Nucleus accumbens (tissue), 56 donors: ENCODE data around the gene ZBTB5.
"Not testable (repeated sequence)": the region's sequence is repeated elsewhere in the genome, so short reads cannot be mapped to it uniquely, and the experiment has no call there.

Experiments
- DNase-seq, 56 donors: peaks; one replicate each; lab custom pipeline; 2025; lab: John Stamatoyannopoulos, UW

The ZBTB5 gene

DNA sequence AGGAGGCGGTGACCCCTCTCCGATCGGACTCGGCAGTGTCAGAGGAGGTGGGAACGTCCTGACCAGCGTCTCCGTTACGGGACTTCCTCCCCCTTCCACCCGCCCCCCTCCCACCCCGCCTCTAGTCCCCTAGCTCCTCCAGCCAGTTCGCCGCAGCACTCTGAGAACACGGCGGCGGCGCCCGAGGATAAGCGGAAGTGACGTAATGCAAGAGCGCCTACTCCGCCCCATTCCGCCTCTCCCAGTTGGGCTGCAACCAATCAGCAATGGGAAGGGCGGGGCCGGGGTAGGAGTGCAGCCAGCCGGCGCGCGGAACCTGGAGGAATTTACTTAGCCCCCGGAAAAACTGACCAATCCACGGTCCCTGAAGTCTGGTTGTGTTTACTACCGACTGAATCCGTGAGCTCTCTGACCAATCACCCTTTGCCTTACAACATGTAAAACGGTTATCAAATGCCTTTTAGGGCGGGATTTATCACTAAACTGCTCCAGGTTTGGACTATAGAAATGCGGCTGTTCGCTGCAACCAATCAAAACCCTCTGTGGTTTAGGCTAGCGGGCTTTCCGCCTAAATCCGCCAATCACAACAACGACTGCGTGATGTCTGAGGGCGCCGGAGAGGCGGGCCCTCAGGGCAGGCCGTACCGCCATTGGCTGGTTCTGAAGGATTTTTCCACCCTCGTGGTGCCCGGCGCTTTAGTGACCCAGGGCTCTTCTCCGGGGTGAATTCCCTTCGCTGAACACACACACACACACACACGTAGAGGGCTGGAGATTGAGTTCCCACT is at the start of gene ZBTB5:
ZBTB5 (minus strand) TSS at position 202 of the 788 bp plus-strand sequence. CDS start 22,899 bp downstream, outside the sequence.
- DNase-seq, result peak; percentile 89 to 100 (median 99)

DNA sequence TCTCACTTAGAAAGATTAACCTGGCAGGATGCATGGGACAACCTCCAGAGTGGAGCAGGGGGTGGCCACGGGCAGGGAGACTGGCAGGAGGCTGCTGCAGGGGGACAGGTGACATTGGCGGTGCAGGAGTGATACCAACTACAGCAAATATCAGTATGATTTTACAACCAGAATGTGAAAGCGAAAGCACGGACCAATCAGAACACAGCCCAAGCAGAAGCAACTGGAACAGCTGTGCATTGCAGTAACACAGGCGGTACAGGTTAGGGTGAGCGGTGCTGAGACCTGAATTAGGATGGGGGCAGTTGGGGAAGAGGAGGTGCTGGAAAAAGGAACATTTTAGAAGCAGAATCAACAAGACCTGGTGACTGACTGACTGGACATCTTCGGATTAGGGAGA is 49.7 kb upstream of the ZBTB5 start:
- no peak for DNase-seq

DNA sequence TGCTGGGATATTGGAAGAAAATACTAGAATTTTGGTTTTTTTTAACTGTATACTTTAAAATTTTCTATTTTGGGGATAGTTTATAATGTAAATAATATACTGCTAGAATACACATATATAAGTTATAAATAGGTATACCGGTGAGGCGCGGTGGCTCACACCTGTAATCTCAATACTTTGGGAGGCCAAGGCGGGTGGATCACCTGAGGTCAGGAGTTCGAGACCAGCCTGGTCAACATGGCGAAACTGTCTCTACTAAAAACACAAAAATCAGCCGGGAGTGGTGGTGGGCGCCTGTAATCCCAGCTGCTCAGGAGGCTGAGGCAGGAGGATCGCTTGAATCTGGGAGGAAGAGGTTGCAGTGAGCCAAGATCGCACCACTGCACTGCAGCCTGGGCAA is 49.2 kb upstream of the ZBTB5 start:
- DNase-seq, result not testable (repeated sequence)

DNA sequence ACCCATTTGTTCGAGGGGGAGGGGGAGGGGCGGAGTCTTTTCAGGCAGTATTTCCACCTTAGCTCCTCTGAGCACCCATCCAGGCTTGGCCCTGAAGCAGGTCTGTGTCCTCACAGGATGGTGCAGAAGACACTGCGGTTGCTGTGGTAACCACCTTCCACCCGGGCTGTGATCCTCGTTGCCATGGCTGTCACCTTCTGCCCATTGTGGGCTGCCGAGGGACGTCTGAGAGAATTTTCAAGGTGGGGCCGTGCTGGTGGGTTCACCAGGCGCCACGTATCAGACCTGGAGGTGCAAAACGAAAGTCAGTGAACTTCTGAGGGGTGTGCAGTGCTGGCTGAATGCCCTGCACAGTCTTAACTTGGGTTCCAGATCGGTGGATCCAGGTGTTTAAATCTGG is 47.2 kb upstream of the ZBTB5 start:
- no peak for DNase-seq

GRCh38 chr9:37511016-37512010 is 46.1 kb upstream of the ZBTB5 start:
- DNase-seq, result no peak

DNA sequence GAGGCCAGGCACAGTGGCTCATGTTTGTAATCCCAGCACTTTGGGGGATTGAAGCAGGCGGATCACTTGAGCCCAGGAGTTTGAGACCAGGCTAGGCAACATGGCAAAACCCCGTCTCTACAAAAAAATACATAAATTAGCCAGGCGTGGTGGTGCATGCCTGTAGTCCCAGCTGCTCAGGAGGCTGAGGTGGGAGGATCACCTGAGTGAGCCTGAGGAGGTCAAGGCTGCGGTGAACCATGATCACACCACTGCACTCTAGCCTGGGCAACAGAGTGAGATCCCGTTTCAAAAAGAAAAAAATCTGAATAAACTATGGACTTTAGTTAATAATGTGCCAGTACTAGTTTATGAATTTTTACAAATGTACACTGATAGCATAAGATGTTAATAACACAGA is 44.8 kb upstream of the ZBTB5 start:
- DNase-seq, result not testable (repeated sequence)

- no peak for DNase-seq
These were observed 44.3 kb upstream of the ZBTB5 start for GRCh38 chr9:37509536-37509935.

DNA sequence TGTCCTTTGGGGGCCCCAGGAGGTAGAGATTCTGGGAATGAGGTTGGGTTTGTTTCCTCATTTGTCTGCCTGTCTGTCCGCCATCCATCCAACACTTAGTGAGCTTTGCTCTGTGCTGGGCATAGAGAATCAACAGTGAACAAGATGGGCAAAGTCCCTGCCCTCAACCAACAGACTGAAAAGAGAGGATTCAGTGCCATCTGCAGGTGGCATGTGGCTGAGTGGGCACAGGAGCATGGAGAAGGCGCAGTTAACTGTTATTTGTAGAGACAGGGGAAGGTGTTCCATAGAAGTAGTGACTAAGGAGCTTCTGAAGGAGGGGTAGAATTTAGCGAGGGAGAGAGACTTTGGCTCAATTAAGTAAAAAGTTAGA is 43.6 kb upstream of the ZBTB5 start:
- peak in 3 of 56 donors; percentile 7 for DNase-seq

- DNase-seq, result no peak
These were observed 43.0 kb upstream of the ZBTB5 start for GRCh38 chr9:37508135-37508833.

DNA sequence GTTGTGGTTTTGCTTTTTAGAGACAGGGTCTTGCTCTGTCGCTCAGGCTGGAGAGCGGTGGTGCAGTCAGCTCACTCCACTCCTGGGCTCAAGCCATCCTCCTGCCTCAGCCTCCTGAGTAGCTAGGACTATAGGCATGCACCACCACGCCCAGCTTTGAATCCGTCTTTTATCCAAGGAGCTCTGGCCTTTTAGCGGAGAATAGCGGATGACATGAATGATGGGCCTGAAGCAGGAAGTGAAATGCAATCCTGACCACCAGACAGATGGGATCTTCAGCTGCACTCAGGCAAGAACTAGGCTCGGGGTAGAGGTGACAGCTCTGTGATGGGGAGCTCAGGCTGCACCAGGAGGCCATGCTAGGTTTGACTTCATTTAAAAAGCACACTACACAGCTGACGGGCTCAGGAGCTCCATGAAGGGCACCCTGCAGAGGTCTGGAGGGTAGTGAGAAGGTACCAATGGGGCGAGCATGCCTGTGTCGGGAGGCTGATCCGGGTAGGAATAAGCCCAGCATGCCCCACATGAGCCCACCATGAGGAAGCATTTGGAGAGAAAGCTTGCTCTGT is 42.4 kb upstream of the ZBTB5 start:
- no peak for DNase-seq

- DNase-seq, result no peak
These were observed 39.4 kb upstream of the ZBTB5 start for GRCh38 chr9:37504605-37505004.

GRCh38 chr9:37503736-37504135 is 38.5 kb upstream of the ZBTB5 start:
- no peak for DNase-seq

- DNase-seq, result no peak
These were observed 36.8 kb upstream of the ZBTB5 start for GRCh38 chr9:37501957-37502596.

DNA sequence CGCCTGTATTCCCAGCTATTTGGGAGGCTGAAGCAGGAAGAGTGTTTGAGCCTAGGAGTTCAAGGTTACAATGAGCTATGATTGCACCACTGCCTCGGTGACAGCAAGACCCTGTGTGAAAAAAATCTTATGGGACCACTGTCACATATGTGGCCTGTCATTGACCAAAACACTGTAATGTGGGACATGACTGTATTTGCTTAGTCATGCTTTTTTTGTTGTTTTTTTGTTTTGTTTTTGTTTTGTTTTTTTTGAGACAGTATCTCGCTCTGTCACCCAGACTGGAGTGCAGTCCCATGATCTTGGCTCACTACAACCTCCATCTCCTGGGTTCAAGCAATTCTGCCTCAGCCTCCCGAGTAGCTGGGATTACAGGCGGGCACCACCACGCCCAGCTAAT is 34.0 kb upstream of the ZBTB5 start:
- DNase-seq, result no peak

DNA sequence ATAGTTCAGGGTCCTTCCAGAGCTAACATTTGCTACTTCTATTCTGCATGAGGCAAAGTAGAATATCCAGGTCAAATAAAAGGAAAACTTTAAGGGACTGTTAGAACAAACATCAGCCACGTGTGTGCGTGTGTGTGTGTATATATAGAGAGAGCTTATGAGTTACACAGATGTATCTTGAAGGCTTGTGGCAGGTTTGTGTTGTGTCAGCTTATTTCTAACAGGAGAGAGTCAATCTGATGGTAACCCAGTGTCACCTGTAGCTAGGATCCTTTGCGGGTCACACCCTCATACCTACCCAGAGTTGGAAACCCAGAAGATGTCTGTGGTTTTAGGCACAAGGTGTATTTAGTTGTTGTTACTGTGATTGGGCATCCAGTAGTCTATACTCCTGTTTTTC is 33.2 kb upstream of the ZBTB5 start:
- no peak for DNase-seq

GRCh38 chr9:37497320-37497719 is 32.1 kb upstream of the ZBTB5 start:
- DNase-seq, result no peak

DNA sequence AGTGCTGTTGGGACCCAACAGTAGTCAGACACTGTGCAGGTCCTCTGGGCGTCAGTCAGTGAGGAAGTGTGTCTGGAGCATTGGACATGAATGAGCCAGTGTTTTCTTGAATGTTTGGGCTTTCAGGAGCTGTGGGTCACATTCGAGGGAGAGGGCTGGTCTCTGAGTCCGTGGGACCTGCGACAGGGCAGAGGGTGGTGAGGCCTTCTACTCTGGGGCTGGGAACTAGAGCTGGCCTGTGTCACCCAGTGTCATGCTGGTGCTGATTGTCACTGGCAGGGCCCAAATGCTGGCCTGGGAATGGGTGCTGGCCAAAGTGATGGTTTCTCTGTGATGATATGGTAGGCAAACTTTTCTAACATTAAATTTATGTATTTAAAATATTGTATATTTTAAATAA is 30.8 kb upstream of the ZBTB5 start:
- no peak for DNase-seq

- DNase-seq, result no peak
These were observed 30.3 kb upstream of the ZBTB5 start for GRCh38 chr9:37495571-37495970.

GRCh38 chr9:37491939-37492338 is 26.7 kb upstream of the ZBTB5 start:
- no peak for DNase-seq
